ENCODE data around the gene IVNS1ABP. TPM values are rescaled to one million over a fixed set of nuclear protein-coding genes. Genes with fewer than 3 reads are reported as not detected.

Gene IVNS1ABP
- total and polyA plus RNA-seq, 9 of the 15 experiments (the other 6 are each of a cell fraction or from before 2014, with no cell fraction given) = 30.6 to 126 (median 77.7) TPM

DNA sequence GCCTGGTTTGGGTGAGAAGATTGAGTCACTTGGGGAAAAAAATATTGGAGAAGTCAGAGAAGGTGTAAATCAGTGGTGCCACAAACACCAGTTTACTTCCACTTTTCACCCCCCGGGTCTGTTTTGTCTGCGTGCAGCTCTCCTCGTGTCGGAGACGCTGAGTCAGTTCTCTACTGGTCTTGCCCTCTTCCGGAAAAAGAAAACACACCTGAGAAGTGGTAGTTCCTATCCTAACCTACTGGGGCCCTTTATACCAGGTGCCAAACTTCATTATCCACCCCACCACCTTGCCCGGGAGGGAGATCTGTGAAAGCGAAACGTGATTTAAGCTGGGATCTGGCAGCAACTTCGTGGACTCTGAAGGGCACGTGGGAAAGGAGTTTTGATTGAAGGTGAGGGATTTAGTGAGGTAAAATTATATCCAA lies 855 bp upstream of the IVNS1ABP start (continued):
- TF ChIP-seq, protein P1, sequence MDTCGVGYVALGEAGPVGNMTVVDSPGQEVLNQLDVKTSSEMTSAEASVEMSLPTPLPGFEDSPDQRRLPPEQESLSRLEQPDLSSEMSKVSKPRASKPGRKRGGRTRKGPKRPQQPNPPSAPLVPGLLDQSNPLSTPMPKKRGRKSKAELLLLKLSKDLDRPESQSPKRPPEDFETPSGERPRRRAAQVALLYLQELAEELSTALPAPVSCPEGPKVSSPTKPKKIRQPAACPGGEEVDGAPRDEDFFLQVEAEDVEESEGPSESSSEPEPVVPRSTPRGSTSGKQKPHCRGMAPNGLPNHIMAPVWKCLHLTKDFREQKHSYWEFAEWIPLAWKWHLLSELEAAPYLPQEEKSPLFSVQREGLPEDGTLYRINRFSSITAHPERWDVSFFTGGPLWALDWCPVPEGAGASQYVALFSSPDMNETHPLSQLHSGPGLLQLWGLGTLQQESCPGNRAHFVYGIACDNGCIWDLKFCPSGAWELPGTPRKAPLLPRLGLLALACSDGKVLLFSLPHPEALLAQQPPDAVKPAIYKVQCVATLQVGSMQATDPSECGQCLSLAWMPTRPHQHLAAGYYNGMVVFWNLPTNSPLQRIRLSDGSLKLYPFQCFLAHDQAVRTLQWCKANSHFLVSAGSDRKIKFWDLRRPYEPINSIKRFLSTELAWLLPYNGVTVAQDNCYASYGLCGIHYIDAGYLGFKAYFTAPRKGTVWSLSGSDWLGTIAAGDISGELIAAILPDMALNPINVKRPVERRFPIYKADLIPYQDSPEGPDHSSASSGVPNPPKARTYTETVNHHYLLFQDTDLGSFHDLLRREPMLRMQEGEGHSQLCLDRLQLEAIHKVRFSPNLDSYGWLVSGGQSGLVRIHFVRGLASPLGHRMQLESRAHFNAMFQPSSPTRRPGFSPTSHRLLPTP (IDR thresholded peaks at IDR 0.05; ENCODE audit: borderline replicate concordance, extremely low read depth, insufficient read length) = no peak
- TF ChIP-seq NONO (IDR thresholded peaks at IDR 0.05; ENCODE audit: low read depth in 2 of 2, low read length in 1 of 2) (no peak), PTRF (tag; IDR thresholded peaks at IDR 0.05) (0 out of 2 replicates have a peak, but pooled peaks have one; percentile 9), CCNT2 (IDR thresholded peaks at IDR 0.05; ENCODE audit: borderline replicate concordance, extremely low read depth, insufficient read length, low read depth, low read length) (no peak), FOXA3 (CRISPR knock-in tag; conservative IDR thresholded peaks at IDR 0.05 in 1 of 2, IDR thresholded peaks at IDR 0.05 in 1 of 2) (no peak), HNRNPLL (IDR thresholded peaks at IDR 0.05; ENCODE audit: low read depth, low read length, poor library complexity, severe bottlenecking) (no peak), ETS2 (tag; IDR thresholded peaks at IDR 0.05; ENCODE audit: borderline replicate concordance, poor library complexity, severe bottlenecking) (no peak)
- TF ChIP-seq, protein P2, sequence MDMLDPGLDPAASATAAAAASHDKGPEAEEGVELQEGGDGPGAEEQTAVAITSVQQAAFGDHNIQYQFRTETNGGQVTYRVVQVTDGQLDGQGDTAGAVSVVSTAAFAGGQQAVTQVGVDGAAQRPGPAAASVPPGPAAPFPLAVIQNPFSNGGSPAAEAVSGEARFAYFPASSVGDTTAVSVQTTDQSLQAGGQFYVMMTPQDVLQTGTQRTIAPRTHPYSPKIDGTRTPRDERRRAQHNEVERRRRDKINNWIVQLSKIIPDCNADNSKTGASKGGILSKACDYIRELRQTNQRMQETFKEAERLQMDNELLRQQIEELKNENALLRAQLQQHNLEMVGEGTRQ (CRISPR knock-in tag; IDR thresholded peaks at IDR 0.05) = no peak
- TF ChIP-seq, protein P3, sequence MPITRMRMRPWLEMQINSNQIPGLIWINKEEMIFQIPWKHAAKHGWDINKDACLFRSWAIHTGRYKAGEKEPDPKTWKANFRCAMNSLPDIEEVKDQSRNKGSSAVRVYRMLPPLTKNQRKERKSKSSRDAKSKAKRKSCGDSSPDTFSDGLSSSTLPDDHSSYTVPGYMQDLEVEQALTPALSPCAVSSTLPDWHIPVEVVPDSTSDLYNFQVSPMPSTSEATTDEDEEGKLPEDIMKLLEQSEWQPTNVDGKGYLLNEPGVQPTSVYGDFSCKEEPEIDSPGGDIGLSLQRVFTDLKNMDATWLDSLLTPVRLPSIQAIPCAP (CRISPR knock-in tag; IDR thresholded peaks at IDR 0.05; ENCODE audit: borderline replicate concordance) = no peak
- TF ChIP-seq, protein P4, sequence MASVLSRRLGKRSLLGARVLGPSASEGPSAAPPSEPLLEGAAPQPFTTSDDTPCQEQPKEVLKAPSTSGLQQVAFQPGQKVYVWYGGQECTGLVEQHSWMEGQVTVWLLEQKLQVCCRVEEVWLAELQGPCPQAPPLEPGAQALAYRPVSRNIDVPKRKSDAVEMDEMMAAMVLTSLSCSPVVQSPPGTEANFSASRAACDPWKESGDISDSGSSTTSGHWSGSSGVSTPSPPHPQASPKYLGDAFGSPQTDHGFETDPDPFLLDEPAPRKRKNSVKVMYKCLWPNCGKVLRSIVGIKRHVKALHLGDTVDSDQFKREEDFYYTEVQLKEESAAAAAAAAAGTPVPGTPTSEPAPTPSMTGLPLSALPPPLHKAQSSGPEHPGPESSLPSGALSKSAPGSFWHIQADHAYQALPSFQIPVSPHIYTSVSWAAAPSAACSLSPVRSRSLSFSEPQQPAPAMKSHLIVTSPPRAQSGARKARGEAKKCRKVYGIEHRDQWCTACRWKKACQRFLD (CRISPR knock-in tag; IDR thresholded peaks at IDR 0.05) = 0 out of 2 replicates have a peak, but pooled peaks have one; percentile 14
- TF ChIP-seq, protein P5, sequence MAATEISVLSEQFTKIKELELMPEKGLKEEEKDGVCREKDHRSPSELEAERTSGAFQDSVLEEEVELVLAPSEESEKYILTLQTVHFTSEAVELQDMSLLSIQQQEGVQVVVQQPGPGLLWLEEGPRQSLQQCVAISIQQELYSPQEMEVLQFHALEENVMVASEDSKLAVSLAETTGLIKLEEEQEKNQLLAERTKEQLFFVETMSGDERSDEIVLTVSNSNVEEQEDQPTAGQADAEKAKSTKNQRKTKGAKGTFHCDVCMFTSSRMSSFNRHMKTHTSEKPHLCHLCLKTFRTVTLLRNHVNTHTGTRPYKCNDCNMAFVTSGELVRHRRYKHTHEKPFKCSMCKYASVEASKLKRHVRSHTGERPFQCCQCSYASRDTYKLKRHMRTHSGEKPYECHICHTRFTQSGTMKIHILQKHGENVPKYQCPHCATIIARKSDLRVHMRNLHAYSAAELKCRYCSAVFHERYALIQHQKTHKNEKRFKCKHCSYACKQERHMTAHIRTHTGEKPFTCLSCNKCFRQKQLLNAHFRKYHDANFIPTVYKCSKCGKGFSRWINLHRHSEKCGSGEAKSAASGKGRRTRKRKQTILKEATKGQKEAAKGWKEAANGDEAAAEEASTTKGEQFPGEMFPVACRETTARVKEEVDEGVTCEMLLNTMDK (IDR thresholded peaks at IDR 0.05; ENCODE audit: borderline replicate concordance, insufficient read depth, low read depth, low read length, poor library complexity, severe bottlenecking) = no peak
- TF ChIP-seq, protein P6, sequence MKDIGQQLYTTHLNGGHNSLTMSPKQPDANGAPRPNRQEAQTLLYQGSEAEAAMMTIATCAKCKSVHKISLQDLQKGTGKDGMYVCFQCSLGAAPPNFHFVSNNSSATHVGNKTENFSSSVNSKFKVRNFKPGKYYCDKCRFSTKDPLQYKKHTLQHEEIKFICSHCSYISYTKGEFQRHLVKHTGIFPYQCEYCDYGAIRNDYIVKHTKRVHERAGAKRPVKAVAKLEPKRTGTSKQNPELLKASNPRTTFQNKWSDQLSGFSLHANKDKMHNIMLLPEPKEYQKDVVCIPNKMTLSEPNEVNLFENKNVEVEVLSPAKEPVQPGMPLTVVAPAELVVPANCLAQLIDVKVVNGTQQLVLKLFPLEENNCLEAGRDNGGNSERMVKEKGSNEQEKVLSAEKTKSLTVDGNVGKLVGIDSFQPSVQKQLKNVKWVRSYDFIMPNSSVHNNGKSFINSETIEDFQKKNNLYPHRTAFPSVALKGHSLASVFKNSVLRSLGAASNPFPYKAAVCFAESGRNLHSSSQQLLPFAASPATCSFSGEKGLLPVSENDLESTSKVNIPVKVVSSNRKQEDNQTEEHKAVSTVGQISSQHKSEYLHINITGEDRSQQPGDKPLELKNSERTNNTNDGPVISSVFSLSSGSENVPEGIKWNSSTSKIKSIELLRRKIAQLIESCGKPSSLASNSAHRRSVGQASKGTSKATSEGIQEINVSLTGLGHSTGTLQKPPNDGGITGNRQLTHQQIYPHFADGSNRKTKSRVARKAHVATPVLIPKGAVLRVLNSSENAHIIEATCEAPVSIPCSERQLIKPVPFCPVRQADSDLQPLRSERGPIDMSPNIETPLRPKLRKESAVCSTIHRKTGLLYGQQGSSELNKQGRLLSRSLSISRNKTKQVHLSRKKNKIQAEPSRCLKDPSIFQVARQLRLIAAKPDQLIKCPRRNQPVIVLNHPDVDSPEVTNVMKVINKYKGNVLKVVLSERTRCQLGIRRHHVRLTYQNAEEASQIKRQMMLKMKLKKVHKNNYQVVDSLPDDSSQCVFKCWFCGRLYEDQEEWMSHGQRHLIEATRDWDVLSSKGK (CRISPR knock-in tag; IDR thresholded peaks at IDR 0.05) = no peak
